ENCODE data around the gene PLCG2.

The PLCG2 gene

DNA sequence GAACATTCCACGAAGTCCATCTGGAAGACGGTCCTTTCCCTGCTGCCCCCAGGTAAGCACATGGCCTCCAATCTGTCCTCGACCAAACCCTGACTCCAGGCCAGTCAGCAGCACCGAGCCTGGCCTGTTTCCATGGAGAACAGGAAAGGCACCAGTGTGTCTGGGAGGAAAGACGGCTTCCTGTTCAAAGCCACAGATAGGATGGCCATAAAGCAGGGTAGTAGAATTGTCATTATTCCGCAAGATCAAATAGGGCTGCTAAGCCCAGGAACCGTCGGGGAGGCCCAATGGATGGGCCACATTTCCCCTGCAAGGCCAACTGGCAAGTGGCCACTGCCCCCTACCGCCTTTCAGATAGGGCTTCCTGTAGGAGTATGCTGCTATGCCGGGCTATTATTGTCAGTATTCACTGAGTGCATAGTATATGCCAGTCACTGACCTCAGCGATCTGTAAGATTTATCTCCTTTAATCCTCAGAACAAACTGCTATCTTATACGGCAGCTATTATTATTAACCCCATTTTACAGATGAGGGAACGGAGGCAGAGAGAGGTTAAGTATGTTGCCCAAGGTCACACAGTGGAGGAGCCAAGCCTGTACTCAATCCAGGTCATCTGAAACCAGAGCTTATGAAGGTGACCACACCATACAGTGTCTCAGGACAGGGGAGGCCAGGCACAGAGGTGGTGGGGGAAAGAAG, 23.0 kb upstream of the PLCG2 start:
- no peak for TF ChIP-seq REST (IDR thresholded peaks at IDR 0.05; ENCODE audit: insufficient read depth in 1 of 2, low read depth in 2 of 2, low read length in 2 of 2)
- no peak for TF ChIP-seq POLR2AphosphoS5 (IDR thresholded peaks at IDR 0.05; ENCODE audit: low read depth, low read length)
- no peak for TF ChIP-seq SIN3A (IDR thresholded peaks at IDR 0.05; ENCODE audit: borderline replicate concordance, insufficient read depth, low read length)
- TF ChIP-seq FOXP2 (optimal IDR thresholded peaks at IDR 0.05; ENCODE audit: borderline replicate concordance, extremely low read depth, extremely low read length, insufficient read depth): no peak
- no peak for TF ChIP-seq TAF1 (IDR thresholded peaks at IDR 0.05; ENCODE audit: borderline replicate concordance, insufficient read depth, low read length)

DNA sequence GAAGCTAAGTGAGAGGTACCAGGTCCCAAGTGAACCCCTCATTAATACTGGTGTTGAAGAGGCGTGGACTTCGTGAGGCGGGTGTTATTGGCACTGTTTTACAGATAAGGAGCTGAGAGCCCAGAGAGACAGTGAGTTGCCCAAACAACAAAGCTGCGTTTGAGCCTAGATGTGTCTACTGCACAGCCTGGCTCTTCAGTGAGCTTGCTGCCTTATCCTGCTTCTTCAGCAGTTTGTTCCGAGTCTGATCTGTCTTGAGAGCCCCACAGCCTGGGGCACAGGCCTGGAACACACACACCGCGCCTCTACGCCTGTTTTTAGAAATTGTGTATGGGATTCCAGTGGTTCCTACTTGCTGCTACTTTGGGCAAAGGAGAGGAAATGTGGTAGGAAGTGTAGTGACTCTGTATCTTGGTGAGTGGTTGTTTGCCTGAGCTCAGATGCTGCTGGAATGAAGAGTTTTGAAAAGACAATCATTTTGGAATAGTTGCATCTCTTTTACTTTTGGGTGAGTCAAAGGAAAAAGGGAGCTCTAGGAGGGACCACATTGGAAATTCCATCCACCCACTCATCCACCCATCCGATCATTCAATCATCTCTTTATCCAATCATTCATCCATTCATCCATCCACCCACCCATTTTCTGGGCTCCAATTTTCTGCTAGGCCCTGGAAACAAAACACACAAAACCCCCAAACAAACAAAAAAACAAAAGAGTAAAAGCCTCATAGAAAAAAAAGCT, 22.3 kb upstream of the PLCG2 start:
- no peak for TF ChIP-seq FOXP2 (optimal IDR thresholded peaks at IDR 0.05; ENCODE audit: borderline replicate concordance, extremely low read depth, extremely low read length, insufficient read depth)
- TF ChIP-seq SIN3A (IDR thresholded peaks at IDR 0.05; ENCODE audit: borderline replicate concordance, insufficient read depth, low read length): no peak
- no peak for TF ChIP-seq REST (IDR thresholded peaks at IDR 0.05; ENCODE audit: insufficient read depth in 1 of 2, low read depth in 2 of 2, low read length in 2 of 2)
- no peak for TF ChIP-seq TAF1 (IDR thresholded peaks at IDR 0.05; ENCODE audit: borderline replicate concordance, insufficient read depth, low read length)
- no peak for TF ChIP-seq POLR2AphosphoS5 (IDR thresholded peaks at IDR 0.05; ENCODE audit: low read depth, low read length)

DNA sequence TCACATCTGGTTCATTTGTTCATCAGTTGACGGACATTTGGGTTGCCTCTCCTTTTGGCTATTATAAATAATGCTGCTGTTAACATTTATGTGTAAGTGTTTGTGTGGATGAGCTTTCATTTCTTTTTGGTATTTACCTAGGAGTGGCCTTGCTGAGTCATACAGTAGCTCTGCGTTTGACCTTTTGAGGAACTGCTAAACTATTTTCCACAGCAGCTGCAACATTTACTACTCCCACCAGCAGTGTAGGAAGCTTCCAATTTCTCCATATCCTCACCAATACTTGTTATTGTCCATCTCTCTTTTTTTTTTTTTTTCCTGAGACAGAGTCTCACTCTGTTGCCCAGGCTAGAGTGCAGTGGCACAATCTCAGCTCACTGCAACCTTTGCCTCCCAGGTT, 20.7 kb upstream of the PLCG2 start:
- TF ChIP-seq FOXP2 (optimal IDR thresholded peaks at IDR 0.05; ENCODE audit: borderline replicate concordance, extremely low read depth, extremely low read length, insufficient read depth): no peak
- TF ChIP-seq SIN3A (IDR thresholded peaks at IDR 0.05; ENCODE audit: borderline replicate concordance, insufficient read depth, low read length): no peak
- no peak for TF ChIP-seq POLR2AphosphoS5 (IDR thresholded peaks at IDR 0.05; ENCODE audit: low read depth, low read length)
- no peak for TF ChIP-seq REST (IDR thresholded peaks at IDR 0.05; ENCODE audit: insufficient read depth in 1 of 2, low read depth in 2 of 2, low read length in 2 of 2)
- TF ChIP-seq TAF1 (IDR thresholded peaks at IDR 0.05; ENCODE audit: borderline replicate concordance, insufficient read depth, low read length): no peak

GRCh38 chr16:81765111-81765919, 13.8 kb upstream of the PLCG2 start:
- TF ChIP-seq POLR2AphosphoS5 (IDR thresholded peaks at IDR 0.05; ENCODE audit: low read depth, low read length): no peak
- TF ChIP-seq SIN3A (IDR thresholded peaks at IDR 0.05; ENCODE audit: borderline replicate concordance, insufficient read depth, low read length): no peak
- no peak for TF ChIP-seq FOXP2 (optimal IDR thresholded peaks at IDR 0.05; ENCODE audit: borderline replicate concordance, extremely low read depth, extremely low read length, insufficient read depth)
- TF ChIP-seq TAF1 (IDR thresholded peaks at IDR 0.05; ENCODE audit: borderline replicate concordance, insufficient read depth, low read length): no peak

GRCh38 chr16:81765969-81766368, 13.1 kb upstream of the PLCG2 start:
- TF ChIP-seq FOXP2 (optimal IDR thresholded peaks at IDR 0.05; ENCODE audit: borderline replicate concordance, extremely low read depth, extremely low read length, insufficient read depth): no peak
- TF ChIP-seq TAF1 (IDR thresholded peaks at IDR 0.05; ENCODE audit: borderline replicate concordance, insufficient read depth, low read length): no peak
- no peak for TF ChIP-seq SIN3A (IDR thresholded peaks at IDR 0.05; ENCODE audit: borderline replicate concordance, insufficient read depth, low read length)
- no peak for TF ChIP-seq POLR2AphosphoS5 (IDR thresholded peaks at IDR 0.05; ENCODE audit: low read depth, low read length)
- no peak for TF ChIP-seq REST (IDR thresholded peaks at IDR 0.05; ENCODE audit: insufficient read depth in 1 of 2, low read depth in 2 of 2, low read length in 2 of 2)

Measured in PFSK-1 (cell line).